Astrocyte (in vitro differentiated cells and primary cell): Measurements from ENCODE around the gene ALAD. TPM values are rescaled to one million over a fixed set of nuclear protein-coding genes. Genes with fewer than 3 reads are reported as not detected.

Source experiments
- DNase-seq: peaks from one replicate; pipeline ENCODE4 v3.0.0-alpha.2; 2010; ENCODE audit warnings: low read depth
- FAIRE-seq: peaks from 2 replicates; lab custom pipeline; 2011; peaks lifted over from hg19 to GRCh38; lab: Jason Lieb, UNC
- H2AFZ ChIP-seq: 2 replicates; pipeline ENCODE4 v1.6.0; 2012; ENCODE audit warnings: low read depth, low read length, inconsistent platforms
- H3K27ac ChIP-seq: 2 replicates; pipeline ENCODE4 v1.5.1; 2011; ENCODE audit warnings: low read depth, low read length, inconsistent platforms
- H3K27me3 ChIP-seq: 2 replicates; pipeline ENCODE4 v1.6.0; 2011; ENCODE audit warnings: low read length, inconsistent platforms; ENCODE audit not compliant: insufficient read depth
- H3K36me3 ChIP-seq: 2 replicates; pipeline ENCODE4 v1.5.1; 2011; ENCODE audit warnings: low read length, inconsistent platforms; ENCODE audit not compliant: insufficient read depth
- H3K4me1 ChIP-seq: 2 replicates; pipeline ENCODE4 v1.5.1; 2011; ENCODE audit warnings: low read length, inconsistent platforms; ENCODE audit not compliant: insufficient read depth
- H3K4me2 ChIP-seq: 2 replicates; pipeline ENCODE4 v1.6.0; 2012; ENCODE audit warnings: low read length, inconsistent platforms
- H3K4me3 ChIP-seq: 2 replicates; pipeline ENCODE4 v1.5.1; 2011; ENCODE audit warnings: low read depth, mild to moderate bottlenecking, low read length, inconsistent platforms; ENCODE audit not compliant: insufficient read depth
- H3K79me2 ChIP-seq: 2 replicates; pipeline ENCODE4 v1.6.0; 2012; ENCODE audit warnings: mild to moderate bottlenecking, low read length, inconsistent platforms; ENCODE audit not compliant: insufficient read depth
- H3K9ac ChIP-seq: 2 replicates; pipeline ENCODE4 v1.6.0; 2012; ENCODE audit warnings: mild to moderate bottlenecking, low read length, inconsistent platforms
- H3K9me3 ChIP-seq: 2 replicates; pipeline ENCODE4 v1.5.1; 2012; ENCODE audit warnings: low read depth, mild to moderate bottlenecking, low read length, inconsistent platforms; ENCODE audit not compliant: insufficient read depth
- H4K20me1 ChIP-seq: 2 replicates; pipeline ENCODE4 v1.6.0; 2012; ENCODE audit warnings: low read length, inconsistent platforms; ENCODE audit not compliant: insufficient read depth
- H3K27ac Mint-ChIP-seq: one replicate; pipeline ENCODE4 v1.8.0; 2021; ENCODE audit warnings: mild to moderate bottlenecking, mixed read lengths; ENCODE audit not compliant: unreplicated experiment
- H3K27me3 Mint-ChIP-seq: one replicate; pipeline ENCODE4 v1.8.0; 2021; ENCODE audit warnings: low read depth, mixed read lengths; ENCODE audit not compliant: unreplicated experiment
- H3K36me3 Mint-ChIP-seq: one replicate; pipeline ENCODE4 v1.8.0; 2021; ENCODE audit warnings: low read depth, mixed read lengths; ENCODE audit not compliant: unreplicated experiment
- H3K4me1 Mint-ChIP-seq: one replicate; pipeline ENCODE4 v1.8.0; 2021; ENCODE audit warnings: low read depth, mixed read lengths; ENCODE audit not compliant: unreplicated experiment
- H3K4me3 Mint-ChIP-seq: one replicate; pipeline ENCODE4 v1.8.0; 2021; ENCODE audit warnings: mild to moderate bottlenecking, moderate library complexity, mixed read lengths; ENCODE audit not compliant: unreplicated experiment
- H3K9me3 Mint-ChIP-seq: one replicate; pipeline ENCODE4 v1.8.0; 2021; ENCODE audit warnings: mild to moderate bottlenecking, mixed read lengths; ENCODE audit not compliant: unreplicated experiment
- CTCF ChIP-seq: IDR thresholded peaks from 2 replicates; pipeline ENCODE4 v1.5.1; 2011; ENCODE audit warnings: low read depth, mild to moderate bottlenecking, inconsistent platforms, low read length, moderate library complexity; ENCODE audit not compliant: insufficient read depth
- EZH2 ChIP-seq: IDR thresholded peaks from 2 replicates; pipeline ENCODE4 v1.6.1; 2012; ENCODE audit warnings: mild to moderate bottlenecking, low read length, inconsistent platforms; ENCODE audit not compliant: insufficient read depth
- total RNA-seq: library from RNA; stranded (reverse); gene quantifications from 2 replicates; pipeline ENCODE4 v1.2.1, GENCODE V29; 2021

The ALAD gene
- total RNA-seq, 1 donor from 2014 or later, result 20.7 TPM

- DNase-seq (no peak), FAIRE-seq (no peak)
- no peak overlapping the region for H2AFZ ChIP-seq
- no peaks in the 10 kb centered on the region for H3K4me1 ChIP-seq
- H3K4me2 ChIP-seq, result no peak overlapping the region
- H3K27me3 ChIP-seq, result peaks cover 13% of the 10 kb centered on the region
- Mint-ChIP-seq H3K36me3 (no peaks in the 10 kb centered on the region), H3K4me1 (peaks cover 2% of the 10 kb centered on the region), H3K27me3 (peaks cover 28% of the 10 kb centered on the region), H3K4me3 (no peak overlapping the region), H3K27ac (no peak overlapping the region), H3K9me3 (no peaks in the 10 kb centered on the region)
- no peaks in the 10 kb centered on the region for H3K79me2 ChIP-seq
- no peaks in the 10 kb centered on the region for H4K20me1 ChIP-seq
- TF ChIP-seq CTCF (no peak), EZH2 (no peak)
- no peaks in the 10 kb centered on the region for H3K9me3 ChIP-seq
- H3K27ac ChIP-seq, result no peak overlapping the region
- no peak overlapping the region for H3K4me3 ChIP-seq
- no peak overlapping the region for H3K9ac ChIP-seq
- H3K36me3 ChIP-seq, result no peaks in the 10 kb centered on the region
These were observed 20.6 kb upstream of the ALAD start for GRCh38 chr9:113421726-113422125.

GRCh38 chr9:113417370-113417769 is 16.3 kb upstream of the ALAD start:
- no peak overlapping the region for H3K4me3 ChIP-seq
- TF ChIP-seq CTCF (no peak), EZH2 (no peak)
- FAIRE-seq, result no peak

GRCh38 chr9:113416149-113416721 is 15.2 kb upstream of the ALAD start:
- no peak overlapping the region for H3K4me2 ChIP-seq
- no peaks in the 10 kb centered on the region for H3K79me2 ChIP-seq
- FAIRE-seq (no peak), DNase-seq (no peak)
- Mint-ChIP-seq H3K9me3 (no peaks in the 10 kb centered on the region), H3K27me3 (no peaks in the 10 kb centered on the region), H3K27ac (no peak overlapping the region), H3K36me3 (no peaks in the 10 kb centered on the region), H3K4me1 (no peaks in the 10 kb centered on the region), H3K4me3 (no peak overlapping the region)
- H3K9me3 ChIP-seq, result no peaks in the 10 kb centered on the region
- H3K27me3 ChIP-seq, result no peaks in the 10 kb centered on the region
- H3K4me3 ChIP-seq, result no peak overlapping the region
- TF ChIP-seq CTCF (no peak), EZH2 (no peak)
- no peak overlapping the region for H3K9ac ChIP-seq
- no peaks in the 10 kb centered on the region for H3K36me3 ChIP-seq
- H3K4me1 ChIP-seq, result no peaks in the 10 kb centered on the region
- H3K27ac ChIP-seq, result no peak overlapping the region
- H4K20me1 ChIP-seq, result no peaks in the 10 kb centered on the region
- no peak overlapping the region for H2AFZ ChIP-seq

More at GRCh38 chr9:113417370-113417769, 16.3 kb upstream of the ALAD start:
- no peak overlapping the region for H3K4me2 ChIP-seq
- H3K79me2 ChIP-seq, result no peaks in the 10 kb centered on the region
- Mint-ChIP-seq H3K27me3 (no peaks in the 10 kb centered on the region), H3K4me3 (no peak overlapping the region), H3K9me3 (no peaks in the 10 kb centered on the region), H3K4me1 (no peaks in the 10 kb centered on the region), H3K36me3 (no peaks in the 10 kb centered on the region), H3K27ac (no peak overlapping the region)
- DNase-seq, result no peak
- H3K9ac ChIP-seq, result no peak overlapping the region
- H3K36me3 ChIP-seq, result no peaks in the 10 kb centered on the region
- H3K4me1 ChIP-seq, result no peaks in the 10 kb centered on the region
- no peaks in the 10 kb centered on the region for H3K27me3 ChIP-seq
- H3K9me3 ChIP-seq, result no peaks in the 10 kb centered on the region
- no peaks in the 10 kb centered on the region for H4K20me1 ChIP-seq
- H3K27ac ChIP-seq, result no peak overlapping the region
- H2AFZ ChIP-seq, result no peak overlapping the region
